Psoas muscle (tissue), 8 donors: ENCODE data around the gene KIAA1191. TPM values are rescaled to one million over a fixed set of nuclear protein-coding genes. Genes with fewer than 3 reads are reported as not detected.
A peak's percentile ranks its signal among the peaks of the same experiment; 100 is the strongest.
"Not testable (repeated sequence)": the region's sequence is repeated elsewhere in the genome, so short reads cannot be mapped to it uniquely, and the experiment has no call there.

Experiments
- ATAC-seq, 4 donors: fragments of 200-7000 bp; cut with Tn5 transposase; one replicate each; pipeline ENCODE4 v1.9.1; 2020; ENCODE audit warnings: moderate library complexity in 3 of 4, mild to moderate bottlenecking in 2 of 4
- DNase-seq, 2 donors: peaks; one replicate each; pipeline ENCODE4 v3.0.0-alpha.2; 2020
- H3K27ac ChIP-seq: fragments of 200-600 bp; one replicate; pipeline ENCODE4 v1.8.0; 2022
- H3K27me3 ChIP-seq, 3 donors: fragments of 200-600 bp in 1 of 3; one replicate each; pipeline versions ENCODE4 v1.6.1 to v1.8.0; 2013 to 2022; ENCODE audit warnings: low read length in 2 of 3, mild to moderate bottlenecking in 2 of 3, moderate library complexity in 1 of 3; ENCODE audit not compliant: insufficient read depth in 3 of 3
- H3K36me3 ChIP-seq, 2 donors: fragments of 200-600 bp in 1 of 2; one replicate each; pipeline versions ENCODE4 v1.6.1 to v1.8.0; 2013 to 2022; ENCODE audit warnings: low read depth in 1 of 2, mild to moderate bottlenecking in 1 of 2, moderate library complexity in 1 of 2; ENCODE audit not compliant: insufficient read depth in 1 of 2
- H3K4me1 ChIP-seq: fragments of 200-600 bp; one replicate; pipeline ENCODE4 v1.8.0; 2022
- H3K4me3 ChIP-seq: fragments of 200-600 bp; one replicate; pipeline ENCODE4 v1.8.0; 2022; ENCODE audit warnings: mild to moderate bottlenecking
- H3K9me3 ChIP-seq: fragments of 200-600 bp; one replicate; pipeline ENCODE4 v1.8.0; 2022
- WGBS, 3 donors: extraction: QIAGEN DNeasy Blood & Tissue Kit; methylation state at CpG; one replicate each; pipeline versions ENCODE4 v1.1.6 to v1.1.7; 2013; 5-methylcytosine and 5-hydroxymethylcytosine counted together
- intact Hi-C, 2 donors: fragments of 100-400 bp; cut with DNase I; formaldehyde crosslinking; loops; one replicate each; pipeline versions ENCODE4 v1.11.0 to v1.14.2; 2022
- long read RNA-seq, 2 donors: library from polyadenylated mRNA; unstranded; transcript quantifications; one replicate each; pipeline ENCODE4 v2.0.0, GENCODE V29; 2021
- polyA plus RNA-seq, 3 donors: library from polyadenylated mRNA; stranded (reverse); fragments of 200-250 nt; gene quantifications; one replicate each; pipeline ENCODE4 v1.2.3, GENCODE V29; 2013
- total RNA-seq, 4 donors: library from RNA; stranded (reverse); fragmentation: NEBNext Ultra II Directional in 2 of 4; extraction: Animal tissue kit (Norgen Biotek cat#: 25700) in 2 of 4; gene quantifications; one replicate each; pipeline versions ENCODE4 v1.2.1 to v1.2.4, GENCODE V29; 2021 to 2023
- TF ChIP-seq, protein P1 (sequence below): fragments of 200-600 bp; IDR thresholded peaks from one replicate; pipeline ENCODE4 v1.8.0; 2022; ENCODE audit warnings: antibody characterized with exemption
- donor health status: healthy with polysubstance abuse.
- donor health status: DM: no; HTN: no; CAD: no; lungs with moderate emphysema.
- donor health status: Bipolar disorder and iron deficiency.
- donor health status: healthy.
- donor health status: DM: yes; HTN: yes; CAD: no.
- donor health status: DM: no; HTN: no; CAD: no.
- donor health status: DM: no; HTN: no; CAD: no.
- donor health status: DM: yes; HTN: yes; CAD: no.

KIAA1191 gene, protein sequence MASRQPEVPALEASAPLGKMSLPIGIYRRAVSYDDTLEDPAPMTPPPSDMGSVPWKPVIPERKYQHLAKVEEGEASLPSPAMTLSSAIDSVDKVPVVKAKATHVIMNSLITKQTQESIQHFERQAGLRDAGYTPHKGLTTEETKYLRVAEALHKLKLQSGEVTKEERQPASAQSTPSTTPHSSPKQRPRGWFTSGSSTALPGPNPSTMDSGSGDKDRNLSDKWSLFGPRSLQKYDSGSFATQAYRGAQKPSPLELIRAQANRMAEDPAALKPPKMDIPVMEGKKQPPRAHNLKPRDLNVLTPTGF
- total RNA-seq (100 to 1,000 TPM in 1 of 4 donors, 10 to 100 TPM in 3; 46.9 to 201 (median 74.3) TPM), polyA plus RNA-seq (10 to 100 TPM; 27.0 to 70.4 (median 42.5) TPM)
- long read RNA-seq, donor 1, transcript KIAA1191-201 (9 exons, 2,991 nt), result major isoform, 10 of 23 reads
- long read RNA-seq, donor 1, partial matches to known transcripts, result 5 of 23 reads
- long read RNA-seq, donor 1, other reads (novel, unspliced or antisense), result 5 of 23 reads
- long read RNA-seq, donor 2, transcript KIAA1191-201 (9 exons, 2,991 nt), result major isoform, 80 of 180 reads
- long read RNA-seq, donor 2, transcript KIAA1191-210 (8 exons, 1,243 nt), result minor isoform, 28 of 180 reads
- long read RNA-seq, donor 2, partial matches to known transcripts, result 18 of 180 reads
- long read RNA-seq, donor 2, other reads (novel, unspliced or antisense), result 45 of 180 reads

DNA sequence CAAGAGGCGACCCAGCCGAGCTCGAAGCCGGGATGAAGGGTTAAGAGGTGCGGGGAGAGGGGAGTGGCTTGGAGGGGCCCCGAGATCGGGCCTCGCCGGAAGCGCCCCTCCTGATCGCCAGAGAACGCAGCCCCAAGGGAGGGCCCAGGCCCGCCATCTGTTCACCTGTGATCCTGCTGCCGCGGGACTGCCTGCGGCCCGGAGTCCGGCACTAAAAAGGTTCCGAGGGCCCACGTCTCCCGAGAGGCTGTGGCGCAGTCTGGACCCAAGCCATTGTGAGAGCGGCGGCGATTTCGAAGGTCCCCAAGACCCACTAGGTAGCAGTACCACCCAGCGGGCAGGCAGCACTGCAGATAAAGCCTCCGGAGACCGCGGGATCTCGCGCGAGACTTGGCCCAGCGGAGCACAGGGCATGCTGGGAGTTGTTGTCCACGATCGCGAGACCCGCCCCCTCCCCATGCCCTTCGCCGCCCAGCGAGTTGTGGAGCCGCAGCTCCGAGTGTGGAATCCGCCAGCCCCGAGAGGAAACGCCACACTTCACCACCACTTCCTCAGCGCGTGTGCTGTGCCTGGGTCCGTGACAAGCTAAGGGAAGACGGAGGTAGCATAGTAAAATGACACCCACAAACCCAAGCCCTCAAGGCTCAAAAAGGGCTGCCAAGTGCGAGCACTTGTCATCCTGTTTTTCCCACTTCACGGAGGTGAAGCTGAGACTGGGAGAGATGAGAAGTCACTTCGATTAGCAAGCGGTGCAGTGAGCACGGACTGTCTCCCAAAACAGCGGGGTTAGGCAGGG, at the start of gene KIAA1191:
Gene KIAA1191, minus strand, starts transcription at position 328 of the 796 bp plus-strand sequence. CDS start 2,256 bp downstream, outside the sequence.
- Histone ChIP-seq H3K36me3 (peaks cover 0 to 32% of the 10 kb centered on the region in 2 donors), H3K9me3 (no peaks in the 10 kb centered on the region), H3K27me3 (no peaks in the 10 kb centered on the region), H3K4me3 (peak within 1 kb of the TSS; percentile 90), H3K27ac (peak within 1 kb of the TSS; percentile 91), H3K4me1 (peaks cover 24% of the 10 kb centered on the region)
- ATAC-seq, result peak; percentile 94 to 96 (median 95)
- intact Hi-C loops, result loop anchor here in 1 of 2 donors (2.0 kb wide), 1 partner anchor 27 kb away; the partner anchor contains the start of genes HIGD2A and NOP16
- TF ChIP-seq, protein P1, sequence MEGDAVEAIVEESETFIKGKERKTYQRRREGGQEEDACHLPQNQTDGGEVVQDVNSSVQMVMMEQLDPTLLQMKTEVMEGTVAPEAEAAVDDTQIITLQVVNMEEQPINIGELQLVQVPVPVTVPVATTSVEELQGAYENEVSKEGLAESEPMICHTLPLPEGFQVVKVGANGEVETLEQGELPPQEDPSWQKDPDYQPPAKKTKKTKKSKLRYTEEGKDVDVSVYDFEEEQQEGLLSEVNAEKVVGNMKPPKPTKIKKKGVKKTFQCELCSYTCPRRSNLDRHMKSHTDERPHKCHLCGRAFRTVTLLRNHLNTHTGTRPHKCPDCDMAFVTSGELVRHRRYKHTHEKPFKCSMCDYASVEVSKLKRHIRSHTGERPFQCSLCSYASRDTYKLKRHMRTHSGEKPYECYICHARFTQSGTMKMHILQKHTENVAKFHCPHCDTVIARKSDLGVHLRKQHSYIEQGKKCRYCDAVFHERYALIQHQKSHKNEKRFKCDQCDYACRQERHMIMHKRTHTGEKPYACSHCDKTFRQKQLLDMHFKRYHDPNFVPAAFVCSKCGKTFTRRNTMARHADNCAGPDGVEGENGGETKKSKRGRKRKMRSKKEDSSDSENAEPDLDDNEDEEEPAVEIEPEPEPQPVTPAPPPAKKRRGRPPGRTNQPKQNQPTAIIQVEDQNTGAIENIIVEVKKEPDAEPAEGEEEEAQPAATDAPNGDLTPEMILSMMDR, result no peak
- DNase-seq, result peak; percentile 96 to 98
- 0 to 2% (median 1%) methylated on average over 51 to 56 of the region's 56 CpGs for WGBS, 3 donors

DNA sequence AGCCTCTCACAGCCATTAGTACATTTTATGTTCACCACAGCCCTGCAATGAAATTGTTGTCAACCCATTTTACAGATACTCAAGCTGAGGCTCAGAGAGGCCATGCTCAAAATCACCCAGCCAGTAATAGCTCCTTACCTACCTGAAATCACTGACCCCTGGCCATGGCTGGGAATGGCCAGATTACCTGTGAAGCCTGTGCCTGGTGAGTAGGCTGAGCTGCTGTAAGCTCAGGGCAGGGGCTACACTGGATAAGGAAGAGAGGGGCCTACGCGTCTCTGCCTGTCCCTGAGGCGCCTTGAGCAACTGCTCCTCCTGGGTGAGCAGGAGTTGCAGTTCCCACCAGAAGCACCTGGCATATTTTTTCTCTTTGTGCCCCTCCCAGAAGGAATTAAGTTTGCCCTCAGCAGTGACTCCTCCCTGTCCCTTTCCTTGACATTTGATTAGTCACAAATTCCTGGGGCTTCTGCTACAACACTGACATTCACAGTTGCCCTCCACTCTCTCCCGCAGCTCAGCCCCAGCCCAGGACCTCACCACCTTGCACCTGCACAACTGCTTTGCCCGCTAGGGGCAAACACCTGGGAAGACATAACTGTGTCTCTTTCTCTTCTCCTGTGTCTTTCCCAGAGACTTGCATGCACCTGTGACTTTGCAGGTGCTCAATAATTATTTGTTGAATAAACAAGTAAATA, 49.1 kb upstream of the KIAA1191 start:
- TF ChIP-seq, protein P1, result no peak
- Histone ChIP-seq H3K4me3 (no peak overlapping the region), H3K27ac (peak overlapping the region; percentile 4), H3K4me1 (peaks cover 50% of the 10 kb centered on the region), H3K27me3 (no peaks in the 10 kb centered on the region), H3K9me3 (no peaks in the 10 kb centered on the region), H3K36me3 (peaks cover 0 to 60% of the 10 kb centered on the region in 2 donors)
- DNase-seq (no peak), ATAC-seq (no peak)
- WGBS, 3 donors, result 88 to 97% (median 91%) methylated on average over 5 of the region's 5 CpGs
- intact Hi-C loops, result loop anchor here in 1 of 2 donors (2.0 to 10.0 kb wide), 2 partner anchors 18 to 134 kb away; partner anchors contain the start of gene CDHR2

DNA sequence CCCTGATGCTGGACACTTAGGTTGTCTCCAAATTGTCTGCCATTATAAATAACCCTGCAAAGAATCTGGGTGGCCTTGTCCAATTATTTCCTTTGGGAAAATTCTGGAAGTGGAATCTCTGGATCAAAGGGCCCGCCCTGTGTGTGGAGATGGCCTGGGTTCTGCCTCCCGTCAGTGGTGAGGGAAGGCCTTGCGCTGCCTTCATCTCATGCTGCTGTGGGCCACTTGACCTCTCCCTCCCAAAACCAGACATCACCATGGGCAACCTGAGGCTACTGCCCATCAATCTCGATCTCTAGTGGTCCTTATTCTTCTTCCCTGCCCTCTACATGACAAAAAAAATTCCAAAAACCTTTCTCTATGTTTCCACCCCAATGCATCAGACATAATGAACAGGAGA, 48.2 kb upstream of the KIAA1191 start:
- H3K4me3 ChIP-seq, result no peak overlapping the region
- 84 to 90% (median 88%) methylated on average over 4 of the region's 4 CpGs for WGBS, 3 donors
- intact Hi-C loops, result loop anchor here in 1 of 2 donors (2.0 to 10.0 kb wide), 2 partner anchors 17 to 135 kb away; partner anchors contain the start of gene CDHR2
- H3K4me1 ChIP-seq, result peaks cover 43% of the 10 kb centered on the region
- peaks cover 0 to 69% of the 10 kb centered on the region in 2 donors for H3K36me3 ChIP-seq
- no peaks in the 10 kb centered on the region for H3K27me3 ChIP-seq
- no peaks in the 10 kb centered on the region for H3K9me3 ChIP-seq
- H3K27ac ChIP-seq, result no peak overlapping the region
- TF ChIP-seq, protein P1, result no peak
- ATAC-seq, result no peak
- no peak for DNase-seq

DNA sequence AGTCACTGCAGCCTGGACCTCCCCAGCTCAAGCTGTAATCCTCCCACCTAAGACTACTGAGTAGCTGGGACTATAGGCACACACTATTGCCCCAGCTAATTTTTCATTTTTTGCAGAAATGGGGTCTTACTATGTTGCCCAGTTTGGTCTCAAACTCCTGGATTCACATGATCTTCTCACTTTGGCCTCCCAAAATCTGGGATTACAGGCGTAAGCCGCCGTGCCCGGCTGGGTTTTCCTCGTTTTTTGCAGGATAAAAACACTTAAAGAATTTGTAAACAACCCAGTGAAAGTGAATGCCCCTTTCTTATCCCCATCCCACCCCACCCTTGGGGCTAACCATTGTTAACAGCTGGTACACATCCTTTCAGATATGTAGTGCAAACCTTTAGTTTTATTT, 47.0 kb upstream of the KIAA1191 start:
- no peak for ATAC-seq
- TF ChIP-seq, protein P1, result no peak
- Histone ChIP-seq H3K4me1 (peaks cover 31% of the 10 kb centered on the region), H3K27me3 (no peaks in the 10 kb centered on the region), H3K4me3 (no peak overlapping the region), H3K36me3 (peaks cover 0 to 75% of the 10 kb centered on the region in 2 donors), H3K9me3 (no peaks in the 10 kb centered on the region), H3K27ac (no peak overlapping the region)
- intact Hi-C loops, result no loop called here
- 84 to 91% (median 88%) methylated on average over 5 of the region's 5 CpGs for WGBS, 3 donors
- no peak for DNase-seq

DNA sequence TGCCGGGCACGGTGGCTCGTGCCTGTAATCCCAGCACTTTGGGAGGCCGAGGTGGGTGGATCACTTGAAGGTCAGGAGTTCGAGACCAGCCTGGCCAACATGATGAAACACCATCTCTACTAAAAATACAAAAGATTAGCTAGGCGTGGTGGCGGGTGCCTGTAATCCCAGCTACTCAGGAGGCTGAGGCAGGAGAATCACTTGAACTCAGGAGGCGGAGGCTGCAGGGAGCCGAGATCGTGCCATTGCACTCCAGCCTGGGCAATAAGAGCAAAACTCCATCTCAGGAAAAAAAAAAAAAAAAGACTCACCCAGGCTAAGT, 46.6 kb upstream of the KIAA1191 start:
- ATAC-seq, H3K9me3 ChIP-seq, DNase-seq, intact Hi-C loops, H3K4me3 ChIP-seq, H3K27me3 ChIP-seq: not testable (repeated sequence)
- 69 to 88% (median 83%) methylated on average over 10 of the region's 10 CpGs for WGBS, 3 donors
- Histone ChIP-seq H3K4me1 (peaks cover 27% of the 10 kb centered on the region), H3K36me3 (peaks cover 0 to 79% of the 10 kb centered on the region in 2 donors), H3K27ac (peak overlapping the region; percentile 55)
